GM18505 (cell line): ENCODE data around the gene DENND1C.

Experiments
- ATAC-seq: cut with Tn5 transposase; IDR thresholded peaks from one replicate; pipeline ENCODE4 v1.9.1; 2021; ENCODE audit not compliant: unreplicated experiment
- POLR2A ChIP-seq: IDR thresholded peaks from 4 replicates; pipeline ENCODE4 v1.6.1; 2011; ENCODE audit warnings: borderline replicate concordance; ENCODE audit not compliant: insufficient read depth, insufficient read length; ENCODE audit errors: extremely low read depth

DENND1C gene

DNA sequence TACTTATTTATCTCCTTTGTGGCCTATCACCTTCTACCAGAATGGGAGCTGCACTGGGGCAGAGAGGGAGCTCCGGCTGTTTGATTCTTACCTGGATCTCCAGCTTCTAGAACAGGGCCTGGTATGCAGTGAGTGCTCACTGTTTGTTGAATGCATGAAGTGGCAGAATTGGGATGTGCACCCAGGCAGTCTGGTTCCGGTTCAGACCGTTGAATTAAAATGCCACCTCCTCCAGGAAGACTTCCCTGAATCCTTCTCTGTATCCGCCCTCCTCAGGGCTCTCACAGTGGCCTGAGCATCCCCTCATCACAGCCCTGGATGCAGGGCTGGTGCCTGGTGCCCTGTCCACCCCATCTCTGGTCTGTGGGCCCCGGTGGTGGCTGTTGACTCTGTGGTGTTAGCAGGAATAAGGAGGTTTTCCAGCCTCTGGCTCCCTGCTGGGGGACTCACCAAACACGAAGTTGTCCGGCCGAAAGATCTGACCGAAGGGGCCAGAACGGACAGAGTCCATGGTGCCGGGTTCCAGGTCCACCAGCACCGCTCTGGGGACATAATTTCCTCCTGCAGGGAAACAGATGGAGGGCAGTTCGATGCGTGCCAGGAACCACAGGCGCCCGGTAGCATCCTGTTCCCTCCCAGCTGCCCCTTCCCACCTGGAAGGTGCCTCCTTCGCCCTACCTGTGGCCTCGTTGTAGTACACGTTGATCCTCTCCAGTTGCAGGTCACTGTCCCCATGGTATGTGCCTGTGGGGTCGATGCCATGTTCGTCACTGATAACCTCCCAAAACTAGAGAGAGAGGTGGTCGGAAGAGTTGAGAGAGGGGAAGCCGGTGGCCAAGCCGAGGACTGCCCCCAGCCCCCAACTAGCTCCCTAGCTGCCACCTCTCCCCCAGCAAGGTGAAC, 19.5 kb upstream of the DENND1C start:
- ATAC-seq = no peak
- TF ChIP-seq POLR2A = no peak

- no peak for ATAC-seq
- TF ChIP-seq POLR2A = no peak
Observed at GRCh38 chr19:6499052-6499790, 17.6 kb upstream of the DENND1C start.

DNA sequence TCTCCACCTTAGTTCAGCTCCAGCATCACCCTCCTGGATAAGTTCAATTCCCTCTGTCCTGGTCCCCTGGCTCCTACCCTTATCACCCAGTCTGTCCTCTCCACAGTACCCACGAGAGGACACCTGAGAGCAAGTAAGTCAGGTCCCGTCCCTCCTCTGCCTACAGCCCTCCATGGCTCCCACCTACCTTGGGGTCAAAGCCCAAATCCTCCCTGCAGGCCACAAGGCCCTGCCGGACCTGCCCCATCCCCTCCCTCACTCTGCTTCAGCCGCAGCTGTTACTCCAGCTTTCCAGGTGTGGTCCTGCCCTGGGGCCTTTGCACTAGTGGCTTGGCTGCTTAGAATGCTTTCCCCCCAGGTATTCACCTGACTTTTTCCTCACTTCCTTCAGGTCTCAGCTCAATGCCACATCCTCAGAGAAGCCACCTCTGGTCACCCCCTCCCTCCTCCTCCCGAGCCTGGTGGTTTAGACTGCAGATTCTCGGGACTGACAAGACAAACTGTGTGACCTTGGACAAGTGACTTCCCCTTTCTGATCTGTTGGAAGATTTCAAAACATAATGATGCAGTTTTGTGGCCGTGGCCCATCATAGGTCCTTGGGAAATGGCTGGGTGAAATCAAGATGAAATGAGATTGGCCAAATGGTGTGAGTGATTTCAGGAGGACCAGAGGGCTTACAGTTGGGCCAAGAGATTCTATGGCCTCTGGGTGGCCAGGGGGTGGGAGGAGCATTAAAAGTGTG, 16.9 kb upstream of the DENND1C start:
- no peak for ATAC-seq
- TF ChIP-seq POLR2A = no peak

DNA sequence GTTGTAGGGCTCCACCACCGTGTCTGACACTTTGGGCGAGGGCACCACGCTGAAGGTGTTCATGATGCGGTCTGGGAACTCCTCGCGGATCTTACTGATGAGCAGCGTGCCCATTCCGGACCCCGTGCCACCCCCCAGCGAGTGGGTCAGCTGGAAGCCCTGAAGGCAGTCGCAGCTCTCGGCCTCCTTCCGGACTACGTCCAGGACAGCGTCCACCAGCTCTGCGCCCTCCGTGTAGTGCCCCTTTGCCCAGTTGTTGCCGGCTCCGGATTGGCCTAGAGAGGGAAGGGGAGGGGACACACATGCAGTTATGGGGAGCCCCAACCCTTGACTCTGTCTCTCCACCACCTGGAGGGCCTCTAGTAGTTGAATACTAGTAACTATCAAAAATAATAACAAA, 14.4 kb upstream of the DENND1C start:
- no peak for ATAC-seq
- TF ChIP-seq POLR2A = no peak

GRCh38 chr19:6494438-6495036, 12.9 kb upstream of the DENND1C start:
- ATAC-seq = no peak
- no peak for TF ChIP-seq POLR2A

DNA sequence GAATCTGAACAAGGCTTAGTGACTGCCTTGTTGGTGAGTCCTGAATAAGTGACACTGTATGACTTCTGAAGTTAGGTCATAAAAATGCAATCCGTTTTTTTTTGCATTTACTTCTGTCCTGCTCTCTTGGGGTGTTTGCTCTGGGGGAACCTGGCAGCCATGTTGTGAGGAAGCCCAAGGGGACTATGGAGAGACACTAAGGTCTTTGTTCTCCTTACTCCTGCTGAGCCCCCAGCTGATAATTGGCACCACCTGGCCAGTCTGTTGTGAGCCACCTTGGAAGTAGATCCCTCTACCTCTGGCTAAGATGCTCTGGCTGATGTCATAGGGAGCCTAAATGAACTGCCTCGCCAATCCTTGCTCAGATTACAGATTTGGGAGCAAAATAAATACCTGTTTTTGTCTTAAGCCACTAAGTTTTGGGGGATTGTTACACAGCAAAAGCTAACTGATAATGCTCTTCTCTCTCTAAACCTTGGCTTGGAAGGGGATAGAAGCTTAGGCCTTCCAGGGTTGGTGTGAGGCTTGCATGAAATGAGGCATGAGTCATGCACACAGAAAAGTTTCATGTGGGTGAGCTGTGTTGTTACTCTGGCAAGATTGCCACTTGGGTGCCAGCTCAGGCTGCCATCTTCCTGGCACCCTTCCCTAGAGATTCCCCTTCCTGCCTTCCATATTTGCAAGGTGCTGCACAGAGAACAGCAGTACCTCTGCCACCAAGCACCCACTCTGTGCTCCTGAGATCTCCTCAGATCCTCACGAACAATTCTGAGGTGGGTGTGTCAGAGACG, 10.4 kb upstream of the DENND1C start:
- no peak for TF ChIP-seq POLR2A
- no peak for ATAC-seq

DNA sequence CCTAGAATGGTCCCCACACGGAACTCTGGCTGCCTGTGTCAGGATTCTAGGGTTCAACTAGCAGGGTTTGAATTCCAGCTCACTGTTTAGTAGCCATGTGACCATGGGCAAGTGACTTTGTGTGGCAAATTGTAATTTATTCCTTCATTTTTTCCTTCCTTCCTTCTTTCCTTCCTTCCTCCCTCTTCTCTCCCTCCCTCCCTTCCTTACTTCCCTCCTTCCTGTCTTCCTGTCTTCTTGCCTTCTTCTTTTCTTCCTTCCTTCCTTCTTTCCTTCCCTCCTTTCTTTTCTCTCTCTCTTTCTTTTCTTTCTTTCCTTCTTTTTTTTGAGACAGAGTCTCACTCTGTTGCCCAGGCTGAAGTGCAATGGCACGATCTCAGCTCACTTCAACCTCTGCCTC, 8.5 kb upstream of the DENND1C start:
- no peak for ATAC-seq

GRCh38 chr19:6489278-6490061, 7.9 kb upstream of the DENND1C start:
- peak; percentile 65 for TF ChIP-seq POLR2A
- no peak for ATAC-seq

More for the DNA sequence above, 8.5 kb upstream of the DENND1C start:
- TF ChIP-seq POLR2A = no peak

GRCh38 chr19:6484831-6485230, 3.2 kb upstream of the DENND1C start:
- no peak for TF ChIP-seq POLR2A
- no peak for ATAC-seq

GRCh38 chr19:6484230-6484629, 2.6 kb upstream of the DENND1C start:
- ATAC-seq = no peak
- TF ChIP-seq POLR2A = no peak

- no peak for TF ChIP-seq POLR2A
- ATAC-seq = no peak
Observed at GRCh38 chr19:6483235-6483634, 1.6 kb upstream of the DENND1C start.

DNA sequence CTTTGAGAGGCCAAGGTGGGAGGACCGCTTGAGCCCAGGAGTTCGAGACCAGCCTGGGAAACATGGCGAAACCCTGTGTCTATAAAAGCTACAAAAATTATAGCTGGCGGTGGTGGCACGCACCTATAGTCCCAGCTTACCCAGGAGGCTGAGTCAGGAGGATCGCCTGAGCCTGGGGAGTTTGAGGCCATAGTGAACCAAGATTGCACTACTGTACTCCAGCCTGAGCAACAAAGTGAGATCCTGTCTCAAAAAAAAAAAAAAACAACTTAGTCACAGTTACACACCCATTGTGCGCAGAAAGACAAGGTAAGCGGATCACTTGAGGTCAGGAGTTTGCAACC, 728 bp upstream of the DENND1C start:
- ATAC-seq = no peak
- TF ChIP-seq POLR2A = no peak
